T-helper 2 cell (primary cell): Measurements from ENCODE around the gene TMEM81.

Experiments used
- DNase-seq, 5 experiments: peaks; one replicate each; pipeline versions ENCODE4 v3.0.0 to v3.0.0-alpha.2; 2012 to 2022

The TMEM81 gene

GRCh38 chr1:205076245-205076761 is 8.0 kb downstream of the TMEM81 start:
- DNase-seq = no peak

GRCh38 chr1:205075642-205076155 is 8.6 kb downstream of the TMEM81 start:
- no peak for DNase-seq

- DNase-seq = no peak
These were observed 9.7 kb downstream of the TMEM81 start for GRCh38 chr1:205074513-205074912.

- no peak for DNase-seq
These were observed 10.2 kb downstream of the TMEM81 start for GRCh38 chr1:205074084-205074483.

- no peak for DNase-seq
These were observed 10.7 kb downstream of the TMEM81 start for GRCh38 chr1:205073511-205073910.

GRCh38 chr1:205072881-205073280 is 11.4 kb downstream of the TMEM81 start:
- no peak for DNase-seq

GRCh38 chr1:205072286-205072685 is 12.0 kb downstream of the TMEM81 start:
- DNase-seq = no peak

- DNase-seq = no peak
These were observed 12.5 kb downstream of the TMEM81 start for GRCh38 chr1:205071801-205072200.

- DNase-seq = no peak
These were observed 13.2 kb downstream of the TMEM81 start for GRCh38 chr1:205071028-205071409.

- DNase-seq = no peak
These were observed 14.7 kb downstream of the TMEM81 start for GRCh38 chr1:205069371-205070125.

GRCh38 chr1:205068457-205069040 is 15.7 kb downstream of the TMEM81 start:
- DNase-seq = no peak

GRCh38 chr1:205068001-205068400 is 16.3 kb downstream of the TMEM81 start:
- DNase-seq = no peak

- DNase-seq = no peak
These were observed 17.2 kb downstream of the TMEM81 start for GRCh38 chr1:205067031-205067430.

- DNase-seq = no peak
These were observed 18.0 kb downstream of the TMEM81 start for GRCh38 chr1:205066141-205066818.

GRCh38 chr1:205065666-205066065 is 18.6 kb downstream of the TMEM81 start:
- no peak for DNase-seq

GRCh38 chr1:205064741-205065316 is 19.4 kb downstream of the TMEM81 start:
- DNase-seq = no peak

- DNase-seq = no peak
These were observed 20.0 kb downstream of the TMEM81 start for GRCh38 chr1:205064301-205064700.

GRCh38 chr1:205062895-205063294 is 21.4 kb downstream of the TMEM81 start:
- DNase-seq = no peak

GRCh38 chr1:205062319-205062718 is 21.9 kb downstream of the TMEM81 start:
- no peak for DNase-seq

- peak; percentile 10 to 69 (median 51) for DNase-seq
These were observed 22.6 kb downstream of the TMEM81 start for GRCh38 chr1:205061665-205062069.

GRCh38 chr1:205061227-205061626 is 23.0 kb downstream of the TMEM81 start:
- DNase-seq = no peak

GRCh38 chr1:205060746-205061145 is 23.5 kb downstream of the TMEM81 start:
- no peak for DNase-seq

GRCh38 chr1:205059660-205060059 is 24.6 kb downstream of the TMEM81 start:
- DNase-seq = no peak
